GM21526 (cell line): ENCODE results near the gene PSMA5.
"Not testable (repeated sequence)": the region's sequence is repeated elsewhere in the genome, so short reads cannot be mapped to it uniquely, and the experiment has no call there.

Source experiments
- ATAC-seq: cut with Tn5 transposase; IDR thresholded peaks from one replicate; pipeline ENCODE4 v1.9.1; 2021; ENCODE audit warnings: moderate library complexity; ENCODE audit not compliant: unreplicated experiment, low FRiP score

PSMA5 gene

DNA sequence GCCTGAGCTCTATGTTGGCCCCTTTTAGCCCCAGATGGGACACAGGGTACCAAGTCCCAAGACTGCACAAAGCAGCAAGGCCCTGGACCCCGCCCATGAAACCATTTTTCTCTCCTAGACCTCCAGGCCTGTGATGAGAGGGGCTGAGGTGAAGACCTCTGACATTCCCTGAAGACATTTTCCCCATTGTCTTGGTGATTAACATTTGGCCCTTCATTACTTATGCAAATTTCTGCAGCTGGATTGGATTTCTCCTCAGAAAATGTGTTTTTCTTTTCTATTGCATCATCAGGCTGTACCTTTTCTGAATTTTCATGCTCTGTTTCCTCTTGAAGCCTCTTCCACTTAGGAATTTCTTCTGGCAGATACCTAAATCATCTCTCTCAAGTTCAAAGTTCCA is 8.2 kb upstream of the PSMA5 start:
- no peak for ATAC-seq

DNA sequence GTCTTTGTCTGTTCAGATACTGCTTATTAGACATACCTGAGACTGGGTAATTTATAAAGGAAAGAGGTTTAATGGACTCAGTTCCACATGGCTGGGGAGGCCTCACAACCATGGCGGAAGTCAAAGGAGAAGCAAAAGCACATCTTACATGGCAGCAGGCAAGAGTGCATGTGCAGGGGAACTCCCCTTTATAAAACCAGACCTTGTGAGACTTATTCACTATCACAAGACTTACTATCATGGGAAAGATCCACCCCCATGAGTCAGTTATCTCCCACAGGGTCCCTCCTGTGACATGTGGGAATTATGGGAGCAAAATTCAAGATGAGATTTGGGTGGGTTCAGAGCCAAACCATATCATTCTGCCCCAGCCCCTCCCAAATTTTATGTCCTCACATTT is 7.1 kb upstream of the PSMA5 start:
- no peak for ATAC-seq

DNA sequence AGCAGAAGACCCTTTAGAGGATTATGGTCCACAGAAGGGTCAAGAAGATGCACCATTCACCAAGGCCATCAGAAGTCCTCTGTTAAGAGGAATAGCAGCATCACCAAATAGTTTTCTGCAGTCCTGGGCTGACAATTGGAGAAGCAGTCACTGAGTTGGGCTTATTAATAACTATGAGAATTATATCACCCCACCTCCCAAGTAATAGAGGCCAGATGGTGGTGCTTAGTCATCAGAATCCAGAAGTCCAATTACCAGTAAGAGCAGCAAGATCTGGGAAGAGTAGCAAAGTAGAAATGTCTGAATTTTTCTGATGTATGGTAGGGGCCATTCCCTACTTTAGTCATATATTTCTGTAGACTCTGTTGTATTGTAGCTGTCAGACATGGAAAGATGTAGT is 6.1 kb upstream of the PSMA5 start:
- ATAC-seq: no peak

DNA sequence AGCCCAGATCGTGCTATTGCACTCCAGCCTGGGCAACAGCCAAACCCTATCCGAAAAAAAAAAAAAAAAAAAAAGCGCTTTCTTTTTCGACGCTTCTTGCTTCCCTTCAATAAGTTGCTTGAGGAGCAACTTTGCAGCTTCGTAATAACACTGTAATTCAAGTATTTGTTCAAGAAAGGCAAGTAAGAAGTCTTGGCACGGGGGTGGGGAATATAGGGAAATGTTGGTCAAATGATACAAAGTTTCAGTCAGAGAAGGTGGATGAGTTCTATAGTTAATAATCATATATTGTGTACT is 871 bp upstream of the PSMA5 start:
- no peak for ATAC-seq

- peak; percentile 15 for ATAC-seq
These were observed 612 bp downstream of the PSMA5 start for GRCh38 chr1:109425391-109426280.

GRCh38 chr1:109423498-109423897 is 2.8 kb downstream of the PSMA5 start:
- ATAC-seq: no peak

DNA sequence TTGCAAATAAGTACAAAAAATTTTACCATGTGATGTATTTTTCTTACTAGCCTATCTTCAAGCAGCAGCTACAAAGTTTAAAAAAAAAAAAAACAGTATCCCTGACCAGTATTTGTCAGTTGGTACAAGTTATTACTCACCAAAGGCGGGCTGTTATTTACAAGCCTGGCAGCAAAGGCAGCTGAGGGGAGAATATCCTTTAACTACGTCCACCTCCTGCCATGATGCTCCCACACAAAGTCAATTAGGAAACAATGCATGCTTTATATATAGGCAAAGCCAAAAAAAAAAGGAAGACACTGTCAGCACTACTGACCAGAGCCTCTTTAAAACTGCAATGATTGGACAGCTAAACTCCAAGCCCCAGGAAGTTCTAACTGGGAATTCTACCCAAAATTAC is 13.7 kb downstream of the PSMA5 start:
- no peak for ATAC-seq

DNA sequence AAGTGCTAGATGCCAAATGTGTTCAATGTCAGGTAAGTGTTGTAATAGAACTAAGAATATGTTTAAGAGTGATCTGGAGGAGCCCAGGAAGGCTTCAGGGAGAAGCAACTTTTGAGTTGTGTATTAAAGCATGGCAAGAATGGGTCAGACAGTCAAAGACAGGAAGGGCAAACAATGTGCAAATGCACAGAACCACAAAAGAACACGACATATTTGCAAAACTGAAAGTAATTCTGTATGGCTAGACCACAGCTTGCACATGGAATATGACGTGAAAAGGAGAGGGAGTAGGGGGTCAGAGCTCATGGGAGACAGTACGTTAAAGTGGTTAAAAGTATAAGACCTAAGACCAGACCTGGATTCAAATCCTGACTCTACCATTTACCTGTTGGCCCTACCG is 21.4 kb downstream of the PSMA5 start:
- no peak for ATAC-seq

- ATAC-seq: no peak
These were observed 24.2 kb downstream of the PSMA5 start for GRCh38 chr1:109402025-109402424.

DNA sequence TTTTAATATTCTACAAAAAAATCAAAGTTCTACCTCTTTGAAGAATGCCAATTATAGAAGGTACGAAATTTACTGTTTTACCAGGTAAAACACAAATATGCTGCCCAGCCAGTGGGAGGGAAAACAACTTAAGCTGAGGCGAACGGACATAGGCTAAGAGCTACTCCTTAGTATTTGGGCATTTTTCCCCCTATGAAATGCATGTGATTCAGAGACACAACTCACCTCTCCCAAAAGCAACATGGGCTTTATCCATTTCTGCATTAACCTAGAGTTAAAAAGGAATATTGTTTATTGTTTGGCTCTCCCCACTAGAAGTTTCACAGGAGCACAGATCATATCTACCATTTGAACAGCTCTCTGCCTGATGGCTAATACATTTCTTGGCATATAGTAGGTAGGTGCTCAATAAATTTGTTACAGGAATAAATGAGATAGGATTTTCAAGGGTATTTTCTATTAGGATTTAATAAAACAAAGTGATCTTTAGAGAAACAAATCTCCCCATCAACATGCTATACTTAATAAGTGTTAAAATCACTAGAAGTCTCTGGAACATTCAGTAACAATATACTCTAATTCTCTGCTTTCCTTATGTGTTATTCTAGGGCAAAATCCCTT is 26.1 kb downstream of the PSMA5 start:
- ATAC-seq: no peak

- no peak for ATAC-seq
These were observed 26.8 kb downstream of the PSMA5 start for GRCh38 chr1:109399326-109399957.

DNA sequence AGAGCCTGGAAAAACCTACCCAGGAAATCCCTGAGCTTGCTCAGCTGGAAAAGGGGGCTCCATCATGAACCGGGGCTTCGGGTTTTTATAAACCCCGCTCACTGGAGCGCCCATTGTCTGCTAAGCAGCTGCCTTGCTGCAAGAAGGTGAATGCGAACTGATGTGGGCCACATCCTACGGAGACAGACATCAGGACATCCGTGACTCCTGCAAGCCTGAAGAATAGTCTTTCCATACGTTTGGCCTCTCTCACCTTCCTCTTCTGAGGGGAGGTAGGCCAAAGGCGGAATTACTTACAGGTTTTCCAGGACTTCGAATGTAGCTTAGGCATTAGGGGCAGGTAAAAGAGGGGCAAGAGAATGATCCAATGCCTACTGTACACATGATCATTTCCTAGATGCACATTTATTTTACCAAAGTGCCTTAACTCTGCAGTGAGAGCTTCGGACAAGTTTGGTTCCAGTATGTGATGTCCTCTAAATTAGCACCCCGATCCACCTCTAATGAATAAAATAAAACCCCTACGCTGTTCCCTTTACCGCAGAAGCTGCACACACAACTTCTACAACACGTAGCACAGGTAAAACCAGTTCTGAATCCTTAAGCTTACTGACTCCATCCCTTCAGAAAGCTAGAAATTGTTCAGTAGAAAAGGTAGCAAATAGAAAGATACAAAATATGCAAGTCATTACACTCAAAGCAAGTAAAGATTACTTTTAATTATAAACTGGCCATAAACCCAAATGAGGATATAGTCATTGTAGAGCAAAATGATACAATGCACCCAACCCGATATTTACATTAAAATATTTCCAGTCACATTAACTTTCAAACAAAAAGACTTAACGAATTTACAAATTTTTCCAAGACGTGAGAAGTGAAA is 27.7 kb downstream of the PSMA5 start:
- no peak for ATAC-seq

GRCh38 chr1:109397581-109398342 is 28.5 kb downstream of the PSMA5 start, which contains the start of gene SORT1:
SORT1 (minus strand) TSS chr1:109397918; CDS start chr1:109397892, 26 bp downstream.
- peak; percentile 48 for ATAC-seq

DNA sequence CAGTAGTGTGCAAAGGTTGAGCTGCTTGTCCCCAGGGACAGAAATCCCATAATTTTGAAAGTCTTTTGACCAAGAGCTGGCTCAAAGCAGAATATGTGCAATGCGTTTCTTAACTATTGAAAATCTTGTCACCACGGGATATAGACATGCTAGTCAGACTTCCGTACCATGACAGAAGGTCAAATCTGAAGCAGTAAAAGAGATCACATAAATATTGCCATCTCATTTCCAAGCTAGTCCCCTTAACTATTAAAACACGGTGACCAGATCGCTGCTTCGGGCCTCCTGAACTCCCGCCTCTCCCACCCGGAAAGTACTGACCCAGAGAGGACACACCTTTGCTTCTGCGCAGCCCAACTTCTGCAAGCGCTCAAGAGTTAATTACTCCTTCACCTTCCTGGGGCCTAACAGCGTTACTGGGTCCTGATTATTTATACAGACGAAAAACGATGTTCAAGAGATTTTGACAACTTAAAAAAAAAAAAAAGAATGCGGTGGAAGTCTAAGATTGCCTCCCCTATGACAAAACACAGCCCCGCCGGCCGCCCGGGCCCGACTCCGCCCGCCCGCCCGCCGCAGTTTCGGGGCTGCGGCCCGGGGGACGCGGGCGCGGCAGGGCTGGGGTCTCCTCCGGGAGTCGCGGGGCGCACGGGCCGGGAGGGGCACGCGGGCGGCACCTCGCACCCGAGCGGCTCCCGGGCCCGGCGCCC is 29.2 kb downstream of the PSMA5 start:
- ATAC-seq: no peak

- ATAC-seq: no peak
These were observed 29.8 kb downstream of the PSMA5 start for GRCh38 chr1:109396513-109396839.

DNA sequence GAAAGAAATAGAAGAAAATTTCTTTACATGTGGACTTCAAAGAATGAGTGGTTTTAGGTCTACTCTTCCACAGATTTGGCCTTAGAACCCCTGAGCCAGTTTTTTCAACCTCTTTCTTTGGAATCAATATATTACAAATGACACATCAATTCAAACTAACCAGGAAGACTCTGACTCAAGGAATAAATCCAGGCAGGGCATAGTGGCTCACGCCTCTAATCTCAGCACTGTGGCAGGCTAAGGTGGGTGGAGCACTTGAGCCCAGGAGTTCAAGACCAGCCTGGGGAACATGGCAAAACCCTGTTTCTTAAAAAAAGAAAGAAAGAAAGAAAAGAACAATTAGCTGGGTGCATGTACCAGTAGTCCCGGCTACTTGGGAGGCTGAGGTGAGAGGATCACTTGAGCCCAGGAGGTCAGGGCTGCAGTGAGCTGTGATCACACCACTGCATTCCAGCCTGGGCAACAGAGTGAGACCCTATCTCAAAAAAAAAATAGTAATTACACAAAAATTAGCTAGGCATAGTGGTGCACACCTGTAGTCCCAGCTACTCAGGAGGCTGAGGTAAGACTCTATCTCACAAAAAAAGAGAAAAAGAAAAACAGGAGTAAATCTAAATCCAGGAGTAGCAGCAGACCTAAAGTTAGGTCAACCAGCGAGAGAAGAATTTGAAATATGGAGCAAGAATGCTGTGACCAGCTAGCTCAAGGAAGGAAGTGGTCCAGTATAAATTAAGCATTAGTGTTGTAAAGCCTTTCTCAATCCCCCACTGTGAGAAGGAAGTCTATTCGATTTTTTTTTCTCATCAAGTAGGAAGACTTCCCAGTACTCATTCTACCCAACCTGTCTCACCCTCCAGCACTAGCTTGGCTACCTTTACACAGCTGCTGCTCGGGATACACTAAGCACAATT is 30.4 kb downstream of the PSMA5 start:
- no peak for ATAC-seq

DNA sequence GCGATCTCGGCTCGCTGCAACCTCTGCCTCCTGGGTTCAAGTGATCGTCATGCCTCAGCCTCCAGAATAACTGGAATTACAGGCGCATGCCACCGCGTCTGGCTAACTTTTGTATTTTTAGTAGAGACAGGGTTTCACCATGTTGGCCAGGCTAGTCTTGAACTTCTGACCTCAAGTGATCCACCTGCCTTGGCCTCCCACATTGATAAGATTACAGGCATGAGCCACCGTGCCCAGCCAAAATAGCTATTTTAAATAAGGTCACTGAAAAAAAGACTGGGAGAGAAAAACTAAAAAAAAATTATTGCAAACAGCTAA is 31.0 kb downstream of the PSMA5 start:
- ATAC-seq: not testable (repeated sequence)

DNA sequence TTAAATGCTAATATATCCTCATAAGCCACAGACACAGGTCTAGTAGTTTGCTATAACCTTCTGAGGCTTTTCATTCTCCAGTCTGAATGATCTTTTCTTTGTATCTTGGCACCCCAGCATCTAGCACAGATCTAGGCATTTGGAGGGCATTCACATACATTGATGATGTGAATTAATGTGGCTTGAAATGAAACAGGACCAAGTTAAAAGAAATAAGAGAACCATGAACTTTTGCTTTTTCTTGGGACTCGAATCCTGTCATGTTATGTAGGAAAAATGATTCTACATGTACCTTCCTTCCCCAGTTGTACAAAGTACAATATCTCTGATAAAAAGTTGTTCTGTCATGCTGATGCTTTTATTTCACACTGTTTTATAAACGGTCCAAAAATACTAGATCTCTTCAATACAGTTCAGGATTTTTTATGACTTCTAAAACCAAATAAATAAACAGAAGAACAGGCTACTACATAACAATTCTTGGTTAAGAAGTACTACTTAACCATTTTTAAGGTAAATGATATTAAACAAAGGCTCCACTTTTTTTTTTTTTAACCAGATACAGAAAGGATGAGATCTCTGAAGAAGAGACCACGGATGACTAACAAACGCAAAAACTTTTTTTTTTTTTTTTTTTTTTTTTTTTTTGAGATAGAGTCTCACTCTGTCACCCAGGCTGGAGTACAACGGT is 31.5 kb downstream of the PSMA5 start:
- ATAC-seq: no peak
